CD4-positive, alpha-beta T cell treated with Interleukin-4 for 4 hours (primary cell): ENCODE results near the gene PPIL1.

ENCODE experiments used
- DNase-seq: peaks from one replicate; pipeline ENCODE4 v3.0.0-alpha.2; 2020

The PPIL1 gene

DNA sequence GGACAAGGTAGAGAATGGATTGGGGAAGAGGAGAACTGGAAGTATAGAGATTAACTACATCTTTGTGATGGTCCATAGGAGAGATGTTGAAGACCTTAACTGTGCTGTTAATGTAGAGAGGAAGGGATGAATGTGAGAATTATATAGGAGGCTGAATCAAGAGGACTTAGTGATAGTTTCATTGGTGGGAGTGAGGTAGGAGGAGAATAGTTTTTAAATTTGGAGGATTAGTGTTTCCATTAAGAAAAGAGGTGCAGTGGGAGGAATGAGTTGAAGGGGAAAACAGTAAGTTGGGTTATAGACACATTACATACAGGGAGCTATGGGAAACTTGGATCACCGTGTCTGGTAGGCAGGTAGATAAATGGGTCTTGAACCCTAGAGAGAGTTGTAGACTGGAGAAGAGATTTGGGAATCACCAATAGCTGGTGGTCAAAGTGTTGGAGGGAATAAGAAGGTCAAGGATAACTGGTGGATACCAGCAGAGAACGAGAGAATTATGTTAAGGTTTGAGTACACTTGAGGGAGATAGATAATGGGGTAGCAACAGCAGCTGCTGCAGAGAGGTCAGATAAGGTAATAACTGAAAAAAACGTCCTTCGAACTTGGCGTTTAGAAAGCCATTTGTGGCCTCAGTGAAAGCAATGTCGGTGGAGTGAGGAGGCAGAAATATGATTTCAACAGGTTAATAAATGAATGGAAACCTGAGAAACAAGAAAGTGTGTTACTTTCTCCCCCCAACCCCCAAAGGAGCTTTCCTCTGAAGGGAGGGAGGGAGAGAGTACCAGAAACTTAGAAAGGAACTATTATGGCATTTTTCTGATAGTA lies 14.3 kb upstream of the PPIL1 start:
- DNase-seq = no peak

DNA sequence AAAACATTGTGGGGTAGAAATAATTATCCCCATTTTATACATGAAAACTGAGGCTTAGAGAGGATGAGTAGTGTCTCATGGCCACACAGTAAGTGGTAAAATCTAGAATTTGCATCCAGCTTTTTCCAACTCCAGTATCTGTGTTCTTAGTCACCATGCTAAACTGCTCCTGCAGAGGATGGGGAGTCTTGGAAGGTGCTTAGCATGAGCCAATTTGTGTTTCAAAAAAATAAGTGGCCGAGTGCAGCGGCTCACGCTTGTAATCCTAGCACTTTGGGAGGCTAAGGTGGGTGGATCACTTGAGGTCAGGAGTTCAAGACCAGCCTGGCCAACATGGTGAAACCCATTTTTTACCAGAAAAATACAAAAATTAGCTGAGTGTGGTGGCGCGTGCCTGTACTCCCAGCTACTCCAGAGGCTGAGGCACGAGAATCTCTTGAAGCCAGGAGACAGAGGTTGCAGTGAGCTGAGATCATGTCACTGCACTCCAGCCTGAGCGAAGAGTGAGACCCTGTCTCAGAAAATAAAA lies 13.6 kb upstream of the PPIL1 start:
- DNase-seq = no peak

DNA sequence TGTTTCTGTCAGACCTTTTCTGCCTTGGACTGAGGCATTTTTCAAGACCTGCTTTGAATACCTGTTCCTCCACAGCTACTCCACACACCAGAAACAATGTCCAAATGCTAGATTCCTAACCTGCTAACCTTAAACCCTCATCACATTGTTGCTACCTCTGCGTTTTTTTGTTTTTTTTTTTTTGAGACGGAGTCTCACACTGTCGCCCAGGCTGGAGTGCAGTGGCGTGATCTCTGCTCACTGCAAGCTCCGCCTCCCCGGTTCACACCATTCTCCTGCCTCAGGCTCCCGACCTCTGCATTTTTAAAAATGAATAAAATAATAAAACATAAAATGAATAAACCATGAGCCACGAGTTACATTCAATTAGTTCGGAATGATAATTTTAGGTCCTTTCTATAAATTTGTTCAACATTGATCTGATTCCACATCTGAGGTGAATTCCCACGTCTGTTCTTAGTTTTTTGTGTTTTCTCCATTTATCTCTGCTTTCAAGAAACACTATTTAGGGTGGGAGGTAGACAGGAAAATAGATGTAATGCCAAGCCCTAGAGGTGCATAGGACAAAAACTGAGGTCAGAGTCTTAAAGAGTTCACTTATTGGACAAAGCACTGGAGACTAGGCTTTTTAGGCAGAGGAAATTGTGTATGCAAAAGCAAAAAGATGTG lies 12.5 kb upstream of the PPIL1 start:
- DNase-seq = no peak

DNA sequence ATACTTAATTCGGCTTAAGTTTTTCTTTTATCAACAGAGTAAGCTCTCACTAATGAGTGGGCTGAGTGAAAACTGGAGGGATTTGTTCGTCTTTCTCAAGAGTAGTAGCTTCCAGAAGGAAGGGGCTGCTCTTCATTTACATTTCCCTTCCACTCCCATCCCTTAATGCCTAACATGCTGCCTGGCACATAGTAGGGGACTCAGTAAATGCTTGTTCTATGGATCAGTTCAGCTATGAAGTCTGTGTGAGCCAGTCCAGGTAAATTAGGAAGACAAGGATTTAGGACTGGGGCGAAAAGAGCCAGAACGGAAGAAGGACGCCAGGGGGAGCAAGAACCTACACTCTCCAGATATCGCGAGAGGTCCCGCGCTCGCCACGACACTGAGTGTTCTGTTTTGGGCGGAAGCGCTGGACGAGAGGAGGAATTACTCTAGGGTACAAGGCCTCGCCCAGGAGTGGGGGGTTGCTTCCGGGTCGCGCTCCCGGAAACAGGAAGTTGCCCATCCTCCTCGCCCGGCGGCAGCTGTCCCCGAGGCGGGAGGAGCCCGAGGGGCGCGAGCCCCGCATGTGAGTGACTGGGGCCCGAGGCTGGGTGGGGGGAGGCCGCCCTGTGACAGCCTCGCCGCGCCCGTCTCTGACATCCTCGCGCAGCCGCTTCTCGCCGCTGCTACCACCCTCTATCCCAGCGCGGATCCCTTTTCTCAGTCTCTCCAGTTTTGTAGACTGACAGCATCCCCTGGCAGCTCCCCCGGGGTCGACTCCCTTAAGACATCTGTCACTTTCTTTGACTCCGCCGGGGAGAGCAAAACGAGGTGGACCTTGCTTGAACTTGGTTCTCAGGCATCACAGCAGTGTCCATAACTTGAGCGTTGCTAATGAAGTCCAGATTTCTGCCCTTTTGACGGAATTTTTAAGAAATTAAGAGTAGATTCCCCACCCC lies 11.1 kb upstream of the PPIL1 start, which contains the start of gene C6orf89:
TSS of gene C6orf89 (plus strand) at position 492 of the 941 bp plus-strand sequence. CDS start 13,493 bp downstream, outside the sequence.
- peak; percentile 98 for DNase-seq

DNA sequence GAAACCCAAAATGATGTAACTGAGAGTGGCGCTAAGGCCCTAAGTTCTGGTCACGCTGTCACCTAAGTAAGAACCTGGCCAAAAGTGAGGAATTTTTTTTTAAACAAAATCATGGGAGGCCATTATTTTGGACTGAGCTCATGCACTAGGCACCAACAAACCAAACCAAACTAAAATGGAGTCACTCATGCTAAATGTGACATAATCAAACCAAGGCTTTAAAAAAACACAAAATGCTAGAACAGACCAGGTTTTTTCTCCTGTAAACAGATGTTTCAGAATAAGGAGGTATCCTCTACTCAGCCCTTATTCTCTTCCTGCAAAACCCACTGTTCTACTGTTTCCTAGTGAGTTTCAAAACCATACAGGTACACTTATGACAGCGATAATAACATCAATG lies 10.0 kb upstream of the PPIL1 start:
- DNase-seq = no peak

DNA sequence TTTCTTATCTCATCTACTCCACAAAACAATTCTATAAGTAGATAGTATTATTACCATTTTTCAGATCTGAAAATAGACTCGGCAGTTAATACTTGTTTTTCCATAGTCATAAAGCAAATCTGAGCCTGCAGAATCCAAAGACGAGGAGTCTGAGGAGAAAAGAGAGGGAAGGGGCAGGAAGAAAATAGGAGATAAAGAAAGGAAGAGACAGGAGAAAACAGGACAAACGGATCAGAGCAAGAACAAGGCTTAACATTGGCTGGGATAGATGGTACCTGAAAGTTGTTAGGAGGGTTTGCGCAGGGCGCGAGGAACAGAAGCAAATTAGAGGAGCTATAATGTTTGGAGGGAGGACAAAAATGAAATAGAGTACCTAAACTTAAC lies 639 bp upstream of the PPIL1 start:
- no peak for DNase-seq

DNA sequence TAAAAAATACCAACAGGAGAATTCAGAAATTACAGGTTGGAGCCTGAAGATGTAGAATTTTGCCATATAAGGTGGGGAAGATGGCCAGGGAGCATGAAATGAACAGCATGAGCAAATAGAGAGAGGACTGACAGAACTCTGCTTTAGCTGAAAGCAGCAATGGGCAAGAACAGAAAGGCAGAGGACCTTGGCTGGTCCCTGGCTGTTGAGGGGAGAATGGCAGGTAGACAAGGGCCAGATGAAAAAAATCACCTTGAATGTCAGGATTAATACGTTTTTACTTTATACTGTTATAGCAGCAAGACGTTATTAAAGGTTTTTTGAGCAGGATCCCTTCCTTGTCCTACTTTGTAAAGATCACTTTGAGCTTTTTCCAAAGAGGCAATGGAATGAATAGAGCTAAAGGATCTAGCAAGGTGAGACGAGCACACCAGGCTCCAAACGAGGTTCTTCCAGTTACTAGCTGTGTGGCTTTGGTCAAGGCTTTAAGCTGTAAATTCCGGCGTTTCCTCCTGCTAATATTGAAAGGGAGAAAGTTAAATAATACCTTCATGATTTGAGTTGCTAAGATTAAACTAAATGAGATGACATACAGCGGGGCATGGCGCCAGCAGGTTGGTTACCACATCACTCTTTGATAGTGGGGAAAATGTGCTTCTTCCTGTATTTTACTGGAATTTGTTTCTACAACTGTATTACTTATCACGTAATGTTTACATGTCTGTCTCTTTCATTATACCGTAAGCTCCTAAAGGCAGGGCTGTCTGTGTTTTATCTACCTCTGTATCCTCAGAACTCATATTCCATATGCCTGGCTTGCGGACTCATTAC lies 776 bp downstream of the PPIL1 start:
- no peak for DNase-seq

DNA sequence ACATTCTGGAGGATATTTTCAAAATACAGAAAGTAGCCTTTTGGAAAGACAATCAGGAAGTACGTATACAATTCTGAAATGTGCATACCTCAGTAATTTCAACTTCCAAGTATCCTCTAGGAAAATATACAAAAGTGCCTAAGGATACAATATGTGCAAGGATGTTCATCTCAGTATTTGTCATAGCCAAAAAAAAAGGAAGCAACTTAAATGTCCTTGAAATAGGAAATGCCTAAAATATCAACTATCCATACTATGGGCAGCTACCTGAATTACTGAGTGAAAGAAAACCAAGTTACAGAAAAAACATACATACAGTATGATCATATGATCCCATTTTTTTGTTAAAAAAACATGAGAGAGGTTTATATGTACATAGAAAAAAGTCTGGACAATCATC lies 1.5 kb downstream of the PPIL1 start:
- DNase-seq = no peak

DNA sequence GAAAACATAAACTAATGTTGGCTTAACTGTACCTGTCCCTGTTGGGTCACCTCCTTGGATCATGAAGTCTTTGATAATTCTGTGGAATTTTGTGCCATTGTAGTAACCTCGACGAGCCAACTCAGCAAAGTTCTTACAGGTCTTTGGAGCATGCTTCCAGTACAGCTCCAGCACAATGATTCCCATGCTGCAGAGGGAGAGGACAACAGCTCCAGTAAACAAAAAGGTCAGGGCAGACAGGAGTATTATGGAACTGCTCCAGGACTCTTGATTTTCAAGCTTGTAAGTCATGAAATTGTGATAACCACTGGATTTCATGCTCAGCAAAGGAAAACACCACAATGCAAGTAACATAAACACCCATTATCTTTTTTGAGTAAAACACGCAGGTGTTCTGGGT lies 2.9 kb downstream of the PPIL1 start:
- no peak for DNase-seq

DNA sequence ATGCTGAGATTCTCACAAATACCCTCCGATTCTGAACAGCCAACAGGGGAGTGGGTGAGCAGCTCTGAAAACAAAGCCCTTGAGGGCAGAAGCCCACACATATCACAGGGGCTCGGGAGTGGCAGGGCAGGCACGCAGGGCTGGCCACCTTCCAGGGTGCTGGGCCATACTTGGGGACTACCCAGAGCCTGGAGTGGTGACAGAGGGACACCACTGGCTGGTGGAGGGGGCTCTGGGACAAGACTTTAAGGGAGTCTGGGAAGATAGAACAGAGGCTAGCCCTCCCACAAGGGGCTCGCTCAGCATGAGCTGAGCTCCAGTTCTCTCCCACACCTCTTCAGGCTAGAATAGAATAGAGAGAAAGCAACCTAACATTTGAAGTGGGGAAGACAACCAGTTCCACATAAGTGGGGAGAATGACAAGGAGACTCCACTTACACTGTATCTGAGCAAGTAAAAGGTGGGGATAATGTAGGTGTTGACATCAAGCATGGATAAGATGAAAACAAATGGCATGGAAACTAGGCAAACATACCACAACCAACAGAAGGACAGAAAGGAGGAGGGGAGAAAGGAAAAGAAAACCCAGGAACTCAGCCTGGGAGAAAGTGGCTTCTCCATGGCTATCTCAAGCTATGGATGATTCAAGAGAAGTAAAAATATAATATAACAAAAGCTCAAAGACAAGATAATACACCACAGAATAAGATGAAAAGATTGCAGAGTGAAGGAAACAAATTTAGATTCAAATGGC lies 7.0 kb downstream of the PPIL1 start:
- DNase-seq = no peak

DNA sequence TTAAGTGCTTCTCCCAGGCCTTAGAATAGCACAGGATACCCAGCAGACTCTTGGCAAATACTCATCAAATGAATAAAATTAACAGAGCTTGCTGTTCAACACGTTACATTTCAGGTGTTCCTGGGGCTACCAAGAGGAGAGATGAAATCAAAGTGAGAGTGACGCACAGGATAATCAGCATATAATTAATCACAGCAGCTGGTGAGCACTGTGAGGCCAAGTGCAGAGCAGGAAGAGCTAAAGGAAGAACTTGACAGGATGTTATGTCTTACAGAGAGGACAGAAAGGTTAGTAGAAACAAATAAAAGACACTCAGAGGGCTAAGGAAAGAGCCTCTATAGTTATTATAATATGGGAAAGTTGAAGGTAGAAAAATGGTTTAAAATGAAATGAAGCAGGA lies 8.8 kb downstream of the PPIL1 start:
- DNase-seq = peak; percentile 20

DNA sequence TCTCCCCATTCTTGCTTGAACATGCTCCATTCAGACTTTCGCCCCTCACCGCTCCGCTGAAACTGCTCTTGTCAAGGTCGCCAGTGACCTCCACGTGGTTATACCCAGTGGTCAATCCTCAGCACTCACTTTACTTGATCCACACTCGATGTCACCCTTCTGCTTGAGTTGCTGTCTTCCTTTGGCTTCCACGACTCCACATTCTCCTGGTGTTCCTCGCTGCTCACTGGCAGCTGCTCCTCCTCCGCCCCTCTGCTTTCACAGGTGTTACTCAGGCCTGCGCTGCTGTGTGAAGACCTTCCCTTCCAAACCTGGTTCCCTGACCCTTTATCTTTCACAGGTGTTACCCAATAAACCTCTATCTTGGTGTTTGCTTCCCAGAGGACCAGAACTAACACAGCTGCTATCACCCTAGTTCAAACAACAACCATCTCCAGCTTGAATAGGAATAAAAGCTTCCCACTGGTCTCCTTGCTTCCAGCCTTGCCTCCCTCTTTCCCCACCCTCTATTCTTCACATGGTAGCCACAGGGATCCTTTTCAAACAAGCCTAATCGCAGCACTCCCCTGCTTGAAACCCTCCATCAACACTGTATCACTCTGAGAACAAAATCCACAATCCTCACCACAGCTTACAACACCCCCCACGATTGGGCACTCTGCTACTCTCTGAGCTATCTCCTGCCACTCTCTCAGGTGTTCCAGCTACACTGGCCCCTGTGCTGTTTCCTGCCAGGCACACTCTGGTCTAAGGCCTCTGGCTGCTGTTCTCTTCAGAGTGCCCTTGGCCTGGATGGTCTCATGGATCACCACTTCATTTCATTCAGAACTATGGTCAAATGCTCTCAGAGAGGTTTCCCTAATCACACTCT lies 10.7 kb downstream of the PPIL1 start:
- DNase-seq = no peak

DNA sequence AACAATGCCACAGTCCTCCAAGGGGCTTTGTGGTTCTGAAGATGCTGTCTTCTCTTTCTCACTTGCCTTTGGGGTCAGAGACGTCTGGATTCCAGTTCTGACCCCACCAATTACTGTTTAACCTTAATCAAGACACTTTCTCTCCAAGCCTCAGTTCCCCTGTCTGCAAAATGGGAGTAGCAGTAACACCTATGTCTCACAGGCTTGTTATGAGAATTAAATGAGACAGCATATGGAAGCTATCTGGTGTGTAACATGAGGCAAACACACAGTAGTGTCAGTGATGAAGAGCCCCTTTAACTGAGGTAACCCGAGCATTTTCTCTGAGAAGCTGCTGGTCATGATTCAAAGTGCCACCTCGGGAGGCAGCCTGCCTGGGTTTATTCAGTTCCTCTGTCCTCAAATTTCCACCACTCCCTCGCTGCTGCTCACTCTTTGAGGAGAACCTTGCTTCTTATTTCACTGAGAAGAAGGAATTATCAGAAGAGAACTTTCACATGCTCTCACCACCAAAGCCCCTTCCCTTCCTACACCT lies 11.7 kb downstream of the PPIL1 start:
- no peak for DNase-seq

DNA sequence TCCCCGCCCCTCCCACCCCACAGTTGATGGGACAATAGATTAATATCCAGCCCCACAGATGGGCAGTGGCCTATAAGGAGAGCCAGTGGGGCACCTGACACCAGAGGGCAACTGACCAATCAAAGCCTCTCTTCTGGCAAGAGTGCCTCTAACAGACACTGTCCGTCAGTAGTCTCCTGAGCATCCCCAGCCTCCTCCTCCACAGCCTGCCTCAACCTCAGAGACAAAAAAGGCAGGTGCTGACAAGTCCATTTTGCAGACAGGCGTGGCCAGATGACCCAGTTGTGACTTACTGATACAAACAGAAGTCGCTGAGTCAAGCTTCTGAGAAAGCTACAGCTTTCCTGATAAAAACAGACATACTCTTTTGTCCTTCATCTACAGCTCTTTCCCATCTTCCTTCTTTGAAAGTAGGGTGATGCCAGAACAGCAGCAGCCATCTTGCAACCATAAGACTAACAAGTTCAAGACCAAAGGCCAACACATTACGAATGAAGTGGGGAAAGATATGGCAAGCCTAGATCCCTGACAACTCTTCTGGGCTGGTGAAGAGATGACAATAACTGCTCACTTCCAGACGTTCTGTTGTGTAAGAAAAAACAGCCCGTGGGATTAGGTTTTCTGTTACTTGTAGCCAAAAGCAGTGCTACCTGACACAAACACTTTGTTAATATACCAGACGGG lies 12.3 kb downstream of the PPIL1 start:
- no peak for DNase-seq

DNA sequence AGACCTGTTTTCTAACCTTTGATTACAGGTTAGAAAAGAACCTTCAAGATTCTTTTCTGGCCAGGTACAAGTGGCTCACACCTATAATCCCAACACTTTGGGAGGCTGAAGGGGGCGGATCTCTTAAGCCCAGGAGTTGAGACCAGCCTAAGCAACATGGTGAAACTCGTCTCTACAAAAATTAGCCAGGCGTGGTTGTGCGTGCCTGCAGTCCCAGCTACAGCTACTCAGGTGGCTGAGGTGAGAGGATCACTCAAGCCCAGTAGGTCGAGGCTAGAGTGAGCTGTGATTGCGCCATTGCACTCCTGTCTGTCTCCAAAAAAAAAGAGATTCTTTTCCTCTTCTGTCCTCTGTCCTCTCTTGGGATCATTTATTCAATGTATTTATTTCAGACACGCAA lies 14.5 kb downstream of the PPIL1 start:
- DNase-seq = no peak

DNA sequence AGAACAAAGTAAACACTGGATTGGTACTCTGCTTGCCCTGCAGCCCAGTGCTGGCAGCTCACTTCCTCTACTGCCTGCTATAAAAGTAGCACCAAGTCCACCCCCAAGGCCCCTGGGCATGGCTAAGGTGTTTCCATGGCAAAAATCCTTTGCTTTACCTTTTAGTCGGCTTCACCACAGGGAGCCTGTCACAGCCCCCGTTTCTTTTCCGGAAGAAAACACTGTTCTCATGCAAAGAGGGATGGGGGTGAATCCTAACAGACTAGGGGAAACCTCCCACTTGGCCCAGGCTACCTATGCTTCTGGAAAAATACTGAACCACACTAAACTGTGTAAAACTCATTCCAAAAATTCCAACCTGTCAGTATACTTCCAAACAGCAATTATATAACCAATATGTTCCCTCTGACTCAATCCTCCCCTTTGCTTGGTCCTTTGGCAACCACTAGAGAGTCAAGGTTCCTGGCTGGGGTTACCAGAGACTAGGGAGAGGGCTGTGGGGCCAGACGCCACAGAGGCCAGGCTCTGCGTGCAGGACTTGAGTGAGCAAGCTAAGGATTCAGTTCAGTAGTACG lies 16.1 kb downstream of the PPIL1 start:
- DNase-seq = no peak

DNA sequence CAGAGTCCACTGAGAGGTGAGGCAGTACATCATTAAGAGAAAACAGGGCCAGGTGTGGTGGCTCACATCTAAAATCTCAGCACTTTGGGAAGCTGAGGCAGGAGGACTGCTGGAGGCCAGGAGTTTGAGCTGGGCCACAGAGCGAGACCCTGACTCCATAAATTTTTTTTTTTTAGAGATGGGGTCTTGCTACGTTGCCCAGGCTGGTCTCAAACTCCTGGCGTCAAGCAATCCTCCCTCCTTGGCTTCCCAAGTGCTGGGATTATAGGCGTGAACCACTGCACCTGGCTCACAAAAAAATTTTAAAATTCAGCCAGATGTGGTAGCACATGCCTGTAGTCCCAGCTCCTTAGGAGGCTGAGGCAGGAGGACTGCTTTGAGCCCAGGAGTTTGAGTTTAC lies 17.3 kb downstream of the PPIL1 start:
- DNase-seq = no peak

DNA sequence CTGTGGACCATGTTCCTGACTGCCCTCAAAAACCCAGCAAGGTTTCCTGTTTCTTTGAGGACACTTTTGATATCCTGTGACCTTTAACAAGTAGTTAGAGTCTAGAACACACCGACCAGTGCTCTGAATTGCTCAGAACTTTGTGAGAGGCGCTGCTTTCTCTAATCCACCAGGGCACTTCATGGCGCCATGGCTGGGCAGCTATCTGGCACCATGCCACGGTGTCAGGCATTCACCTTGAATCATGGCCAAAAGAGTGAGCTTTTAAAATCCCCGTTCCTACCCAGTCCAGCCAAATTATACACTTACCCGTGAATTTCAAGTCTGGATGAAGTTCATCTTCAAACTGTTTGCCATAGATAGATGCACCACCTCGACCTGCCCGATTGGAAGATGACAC lies 18.3 kb downstream of the PPIL1 start:
- no peak for DNase-seq

DNA sequence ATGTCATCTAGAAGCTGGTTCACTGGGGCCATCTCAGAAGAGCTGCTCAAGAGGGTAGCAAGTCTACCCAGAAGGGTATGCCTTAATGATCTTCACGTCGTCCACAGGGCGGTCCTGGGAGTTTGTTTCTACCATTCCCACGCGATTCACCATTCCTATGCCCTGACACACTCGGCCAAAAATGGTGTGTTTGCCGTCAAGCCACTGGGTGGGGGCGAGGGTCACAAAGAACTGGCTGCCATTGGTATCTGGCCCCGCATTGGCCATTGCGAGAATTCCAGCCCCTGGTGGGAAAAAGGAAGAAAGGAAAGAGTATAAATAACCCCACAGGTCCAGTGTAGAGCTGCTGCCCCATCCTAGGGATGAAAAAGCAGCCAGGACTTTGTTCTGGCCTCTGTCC lies 18.9 kb downstream of the PPIL1 start:
- DNase-seq = no peak
